ENCODE data around the gene MARCHF6.
"Not testable (repeated sequence)": the region's sequence is repeated elsewhere in the genome, so short reads cannot be mapped to it uniquely, and the experiment has no call there.

Gene MARCHF6

DNA sequence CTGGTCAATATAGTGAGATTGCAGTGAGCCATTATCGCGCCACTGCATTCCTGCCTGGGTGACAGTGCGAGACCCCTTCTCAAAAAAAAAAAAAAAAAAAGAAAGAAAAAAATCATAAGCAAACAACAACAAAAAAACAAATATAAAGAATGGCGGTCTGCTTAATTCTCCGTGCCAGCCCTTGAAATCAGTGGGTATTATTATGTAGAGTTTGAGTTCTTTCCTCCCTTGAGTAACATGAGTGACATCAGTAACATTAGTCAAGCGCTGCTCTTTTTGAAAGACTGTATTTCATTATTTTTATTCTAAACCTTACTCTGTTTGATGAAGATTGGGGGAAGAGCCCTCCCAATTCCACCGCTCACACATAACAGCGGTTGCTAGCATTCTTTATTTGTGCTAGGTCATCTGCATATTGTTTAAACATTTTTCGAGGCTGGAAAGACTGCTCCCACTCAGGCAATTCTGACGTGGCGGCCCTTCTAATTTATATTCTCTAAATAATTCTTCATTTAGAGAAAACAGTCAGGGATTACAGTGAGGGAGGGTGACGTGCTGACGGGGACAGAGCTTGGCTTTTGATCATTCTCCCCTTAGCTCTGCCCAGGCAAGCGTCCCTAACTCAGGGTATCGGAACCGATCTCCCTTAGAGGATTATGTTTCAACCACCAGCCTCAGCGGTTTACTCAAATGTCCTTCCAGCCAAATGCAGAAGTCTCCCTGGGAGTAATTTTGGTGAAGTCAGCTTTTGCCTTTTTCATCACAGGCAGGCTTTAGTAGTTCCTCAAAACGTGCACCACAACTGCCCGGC is 860 bp upstream of the MARCHF6 start:
- DNase-seq: no peak

DNA sequence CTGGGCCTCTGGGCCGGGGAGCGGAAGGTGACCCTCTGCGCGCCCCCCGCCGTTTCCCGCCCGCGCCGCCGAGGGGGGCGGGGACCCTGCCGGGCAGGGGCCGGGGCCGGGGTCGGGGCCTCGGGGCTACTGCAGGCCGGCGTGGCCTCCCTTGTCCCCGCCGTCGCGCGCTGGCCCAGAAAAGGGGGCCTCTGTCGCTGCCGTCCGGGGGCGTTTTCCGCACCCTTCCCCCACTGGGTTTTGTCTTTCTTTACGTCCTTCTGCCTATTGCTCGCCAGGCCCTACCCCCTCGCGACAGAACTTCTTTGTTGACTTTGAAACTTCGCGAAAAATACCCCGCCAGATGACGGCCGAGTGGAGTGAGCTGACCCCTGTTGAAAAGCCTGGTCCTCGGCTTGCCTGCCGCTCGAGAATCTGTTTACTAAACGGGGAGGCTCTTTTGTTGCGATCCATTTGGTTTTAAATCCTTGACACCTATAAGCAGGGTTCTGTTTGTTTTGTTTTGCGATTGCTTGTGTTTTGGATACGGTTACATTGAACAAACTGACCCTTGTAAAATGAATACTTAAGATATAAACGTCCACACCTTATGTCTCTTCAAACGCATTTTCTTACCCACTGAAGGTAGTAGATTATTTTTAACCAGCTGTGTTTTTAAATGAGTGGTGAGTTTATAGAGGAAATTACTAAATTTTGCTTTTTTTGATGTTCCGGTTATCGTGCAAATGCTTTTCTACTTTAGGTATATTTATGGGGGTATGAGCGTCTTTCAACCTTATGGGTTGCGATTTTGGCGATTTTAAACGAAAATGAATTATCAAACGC is 765 bp downstream of the MARCHF6 start:
- DNase-seq: peak; percentile 58

DNA sequence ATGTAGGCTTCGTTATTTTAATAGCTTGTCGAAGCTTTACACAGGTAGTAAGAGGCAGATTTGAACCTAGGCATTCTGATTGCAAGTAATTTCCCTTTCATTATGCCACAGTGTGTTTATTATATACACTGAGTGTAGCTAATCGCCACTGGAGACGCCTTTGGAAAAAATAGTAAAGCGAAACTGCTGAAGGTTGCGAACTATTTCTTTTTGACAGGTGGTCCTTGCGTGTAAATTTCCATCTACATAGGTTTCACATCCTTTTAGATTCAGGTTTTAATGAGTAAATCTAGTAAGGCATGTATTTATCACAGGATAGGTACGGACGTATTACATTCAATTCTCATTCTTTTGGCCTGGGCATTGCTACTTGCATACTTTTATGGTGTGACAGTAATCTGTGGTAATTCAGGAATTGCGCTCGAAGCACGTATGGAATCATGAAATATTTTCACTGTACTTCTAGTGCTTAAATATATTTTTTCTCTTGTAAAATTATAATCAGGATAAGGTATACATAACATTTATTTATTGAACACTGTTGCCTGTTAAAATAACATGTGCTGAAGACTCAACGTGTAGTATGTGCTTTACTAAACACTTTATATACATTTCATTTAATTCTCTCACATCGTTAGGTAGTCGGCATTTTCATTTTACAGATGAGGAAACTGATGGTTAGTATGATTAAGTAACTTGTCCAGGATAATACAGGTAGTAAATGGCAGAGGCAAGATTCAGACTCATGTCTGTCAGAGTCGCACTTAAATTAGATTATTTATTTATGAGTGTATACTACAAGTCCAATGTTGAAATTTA is 1.8 kb downstream of the MARCHF6 start:
- peak; percentile 31 for DNase-seq

DNA sequence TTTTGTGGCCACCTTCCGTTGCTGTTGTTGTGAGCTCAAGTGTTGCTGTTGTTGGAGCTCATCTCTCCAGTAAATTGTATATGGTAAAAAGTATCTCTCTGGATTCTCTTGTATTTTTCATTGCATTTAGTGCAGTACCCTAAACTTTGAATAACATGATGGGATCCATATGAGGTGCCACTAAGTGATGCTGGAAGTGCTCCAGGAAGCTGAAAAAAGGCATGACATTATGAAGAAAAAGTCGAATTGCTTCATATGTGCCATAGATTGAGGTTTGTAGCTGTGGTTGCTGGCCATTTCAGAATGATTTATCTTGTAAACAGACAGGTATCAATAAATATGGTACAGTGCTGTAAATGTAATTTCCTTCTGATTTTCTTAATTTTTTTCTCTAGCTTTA is 5.5 kb downstream of the MARCHF6 start:
- DNase-seq: no peak

DNA sequence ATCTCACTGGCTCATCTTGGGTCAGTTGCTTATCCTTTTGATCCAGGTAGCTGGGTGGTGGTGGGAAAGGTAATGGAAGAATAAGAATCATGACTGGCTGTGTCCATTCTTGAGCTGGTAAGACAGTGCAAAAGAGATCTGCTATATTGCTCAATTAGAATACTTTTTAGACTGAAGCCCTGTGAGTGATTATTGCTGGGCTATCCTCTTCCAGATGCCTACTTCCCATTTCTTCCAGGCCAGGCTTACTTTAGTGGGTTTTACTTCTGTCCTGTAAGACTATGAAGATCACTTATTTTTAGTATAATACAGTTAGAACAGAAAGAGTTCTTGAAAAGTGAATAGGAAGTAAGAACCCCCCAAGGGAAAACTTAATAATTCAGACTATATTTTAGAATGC is 7.2 kb downstream of the MARCHF6 start:
- DNase-seq: no peak

DNA sequence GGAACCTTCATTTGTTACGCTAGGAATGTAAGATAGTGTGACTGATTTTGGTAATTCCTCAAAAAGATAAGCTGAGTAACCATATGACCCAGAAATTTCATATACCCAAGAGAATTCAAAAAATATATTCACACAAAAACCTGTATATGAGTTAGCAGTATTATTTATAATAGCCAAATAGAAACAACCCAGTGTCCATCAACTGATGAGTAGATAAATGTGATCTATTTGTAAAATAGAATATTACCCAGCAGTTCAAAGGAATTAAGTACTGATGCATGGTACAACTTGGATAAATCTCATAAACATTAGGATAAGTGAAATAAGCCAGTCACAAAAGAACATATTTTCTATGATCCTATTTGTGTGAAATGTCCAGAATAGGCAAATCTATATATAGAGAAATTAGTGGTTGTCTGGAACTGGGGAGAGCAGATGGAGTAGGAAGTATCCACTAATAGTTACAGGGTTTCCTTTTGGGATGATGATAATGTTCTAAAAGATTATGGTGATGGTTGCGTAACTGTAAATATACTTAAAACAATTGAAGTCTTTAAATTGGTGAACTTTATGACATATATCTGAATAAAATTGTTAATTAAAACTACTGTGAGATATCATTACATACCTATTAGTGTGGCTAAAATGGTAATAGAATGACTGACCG is 10.2 kb downstream of the MARCHF6 start:
- no peak for DNase-seq

DNA sequence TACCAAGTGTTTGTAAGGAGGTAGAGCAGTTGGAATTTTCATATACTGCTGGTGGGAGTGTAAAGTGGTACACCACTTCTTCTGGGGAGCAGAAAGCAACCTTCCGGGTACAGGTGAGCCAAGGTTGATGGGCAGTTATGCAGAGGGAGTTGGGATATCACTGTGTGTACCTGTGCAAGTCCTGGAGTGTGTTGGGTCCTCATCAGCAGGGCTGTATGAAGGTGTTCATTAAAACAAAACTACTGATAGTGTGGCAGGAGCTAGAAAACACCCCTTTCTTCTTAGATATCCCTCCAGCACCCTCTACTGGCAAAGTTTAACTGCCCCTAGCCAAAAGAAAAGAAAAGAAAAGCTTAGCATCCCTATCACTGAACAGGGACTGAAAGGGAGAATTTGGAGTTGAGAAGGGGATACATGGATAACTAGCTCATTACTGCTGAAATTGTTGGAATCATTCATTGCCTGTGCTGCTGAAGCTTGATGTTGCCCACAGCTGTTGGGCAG is 10.7 kb downstream of the MARCHF6 start:
- no peak for DNase-seq

DNA sequence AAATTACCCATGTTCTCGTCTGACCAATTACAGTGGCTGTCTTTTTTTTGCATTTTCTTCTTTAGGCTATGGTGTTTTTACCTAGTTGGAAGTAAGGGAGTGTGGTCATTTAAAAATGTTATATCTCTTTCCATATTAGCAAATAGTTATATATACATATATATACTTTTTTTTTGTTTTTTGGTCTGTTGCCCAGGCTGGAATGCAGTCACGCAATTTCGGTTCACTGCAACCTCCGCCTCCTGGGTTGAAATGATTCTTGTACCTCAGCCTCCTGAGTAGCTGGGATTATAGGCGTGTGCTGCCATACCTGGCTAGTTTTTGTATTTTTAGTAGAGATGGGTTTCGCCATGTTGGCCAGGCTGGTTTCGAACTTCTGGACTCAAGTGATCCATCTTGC is 12.3 kb downstream of the MARCHF6 start:
- DNase-seq: no peak

DNA sequence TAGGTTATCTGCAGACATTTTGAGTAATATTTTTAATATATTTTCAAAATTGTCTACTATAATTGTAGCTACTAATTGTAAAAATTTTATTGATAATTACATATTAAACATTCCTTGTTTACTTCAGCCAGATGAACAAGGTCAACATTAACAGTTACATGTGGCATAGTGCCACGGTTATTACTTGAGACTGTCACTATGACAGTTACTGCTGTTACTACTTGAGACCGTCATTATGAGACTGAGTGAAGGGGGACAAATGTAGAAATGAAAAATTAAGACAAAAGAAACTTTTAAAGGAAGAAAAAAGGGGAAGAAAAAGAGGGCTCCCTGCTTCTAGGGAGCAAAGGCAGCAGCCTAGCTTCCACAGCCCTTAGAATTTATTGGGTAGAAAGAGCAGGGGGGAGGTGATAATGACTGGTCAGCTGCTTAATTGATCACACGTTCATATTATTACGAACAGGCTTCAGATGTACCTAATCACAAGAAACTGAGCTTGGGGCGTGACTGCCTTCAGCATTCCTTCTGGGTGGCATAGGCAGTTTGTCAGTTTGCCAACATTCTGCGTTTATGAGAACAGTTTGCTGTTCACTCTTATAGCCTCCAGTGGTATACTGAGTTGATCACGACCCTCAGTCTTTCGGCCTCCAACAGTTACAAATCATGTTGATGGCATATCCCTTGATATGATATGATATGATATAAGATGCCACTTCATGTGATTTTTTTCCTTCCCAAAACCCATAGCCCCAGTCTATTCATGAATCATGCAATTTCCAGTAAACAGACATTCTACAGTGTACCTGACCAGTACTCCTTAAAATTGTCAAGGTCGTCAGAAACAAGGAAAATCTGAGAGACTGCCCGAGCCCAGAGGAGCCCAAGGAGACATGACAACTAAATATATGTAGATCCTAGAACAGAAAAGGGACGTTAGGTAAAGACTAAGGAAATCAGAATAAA is 13.1 kb downstream of the MARCHF6 start:
- no peak for DNase-seq

DNA sequence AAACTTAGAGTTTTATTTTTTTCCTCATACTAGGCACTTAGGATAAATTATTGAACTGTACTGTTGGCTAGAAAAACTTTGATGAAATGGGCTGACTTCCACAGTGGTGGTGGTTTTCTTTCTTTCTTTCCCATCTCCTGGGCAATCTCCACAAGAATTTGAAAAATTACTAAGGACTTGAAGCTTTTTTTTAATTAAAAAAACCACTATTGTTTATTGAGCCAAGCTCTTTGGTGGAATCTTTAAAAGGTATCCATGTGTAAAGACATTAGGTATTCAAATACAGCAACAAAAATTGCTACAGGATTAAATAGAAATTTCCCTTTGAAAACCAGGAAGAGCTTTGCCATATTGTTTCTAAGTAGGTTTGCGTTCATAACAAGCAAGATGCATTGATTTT is 14.1 kb downstream of the MARCHF6 start:
- DNase-seq: no peak

DNA sequence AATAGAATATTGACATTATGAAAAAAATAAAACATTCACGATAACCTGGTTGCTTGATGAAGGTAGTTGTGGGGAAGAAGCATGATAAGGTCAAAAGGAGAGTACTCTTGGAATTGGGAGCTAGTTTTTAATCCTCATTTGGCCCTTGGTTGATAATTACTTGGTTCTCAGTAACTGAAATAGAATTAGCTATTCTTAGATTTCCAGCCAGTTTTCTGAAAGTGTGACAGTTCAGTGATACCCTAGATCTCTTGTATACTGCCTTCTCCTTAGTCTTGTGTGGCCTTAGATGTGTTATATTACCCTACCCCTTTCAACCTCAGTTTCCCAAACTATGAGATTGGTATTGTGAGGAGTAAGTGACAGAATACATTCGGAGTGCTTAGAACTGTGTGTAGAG is 17.4 kb downstream of the MARCHF6 start:
- DNase-seq: no peak

DNA sequence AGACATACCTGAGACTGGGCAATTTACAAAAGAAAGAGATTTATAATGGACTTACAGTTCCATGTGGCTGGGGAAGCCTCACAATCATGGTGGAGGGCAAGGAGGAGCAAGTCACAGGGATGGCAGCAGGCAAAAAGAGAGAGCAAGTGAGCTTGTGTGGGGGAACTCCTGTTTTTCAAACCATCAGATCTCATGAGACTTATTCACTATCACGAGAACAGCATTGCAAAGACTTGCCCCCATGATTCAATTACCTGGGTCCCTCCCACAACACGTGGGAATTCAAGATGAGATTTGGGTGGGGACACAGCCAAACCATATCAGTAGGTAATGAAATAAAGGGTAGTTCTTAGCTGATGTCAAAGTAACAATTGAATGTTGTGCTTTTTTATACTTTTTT is 17.9 kb downstream of the MARCHF6 start:
- DNase-seq: not testable (repeated sequence)

DNA sequence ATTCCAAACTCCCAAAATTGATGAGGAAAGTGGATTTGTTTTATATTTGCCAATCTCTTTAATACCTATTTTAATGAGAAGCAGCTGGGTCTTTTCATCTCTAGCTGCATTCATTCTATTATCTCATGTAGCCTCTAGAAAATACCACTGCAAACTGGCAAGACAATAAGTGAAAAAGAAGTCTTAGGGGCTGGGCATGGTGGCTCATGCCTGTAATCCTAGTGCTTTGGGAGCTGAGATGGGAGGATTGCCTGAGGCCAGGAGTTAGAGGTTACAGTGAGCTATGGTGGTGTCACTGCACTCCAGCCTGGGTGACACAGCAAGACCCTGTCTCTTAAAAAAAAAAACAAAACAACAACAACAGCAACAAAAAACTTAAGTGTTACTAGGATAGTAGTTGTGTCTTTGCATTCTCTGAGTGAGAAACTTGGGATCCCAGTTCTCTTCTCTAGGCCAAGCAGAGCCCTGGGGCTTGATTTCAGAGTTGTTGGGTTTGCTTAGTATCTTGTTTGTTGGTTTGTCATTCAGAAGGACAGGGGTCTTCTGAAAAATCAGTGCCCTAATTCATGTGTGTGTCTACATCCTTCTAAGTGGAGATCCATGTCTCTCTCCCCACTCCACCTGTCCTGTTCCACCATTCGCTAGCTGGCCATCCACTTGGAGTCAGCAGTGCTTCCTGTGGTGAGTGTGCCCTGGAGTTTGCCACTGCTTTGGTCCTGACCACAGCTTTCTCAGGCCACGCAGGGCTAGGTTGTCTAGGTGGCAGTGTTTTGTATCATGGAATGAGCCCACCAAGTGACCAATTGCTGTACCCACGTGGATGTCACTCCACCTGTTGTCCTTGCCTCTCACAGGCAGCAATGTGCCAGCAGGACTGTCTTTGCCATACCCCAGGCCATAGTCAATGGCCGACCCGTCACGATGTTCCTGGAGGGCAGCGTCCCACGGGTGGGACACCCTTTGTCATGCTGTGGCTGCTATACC is 19.5 kb downstream of the MARCHF6 start:
- no peak for DNase-seq

DNA sequence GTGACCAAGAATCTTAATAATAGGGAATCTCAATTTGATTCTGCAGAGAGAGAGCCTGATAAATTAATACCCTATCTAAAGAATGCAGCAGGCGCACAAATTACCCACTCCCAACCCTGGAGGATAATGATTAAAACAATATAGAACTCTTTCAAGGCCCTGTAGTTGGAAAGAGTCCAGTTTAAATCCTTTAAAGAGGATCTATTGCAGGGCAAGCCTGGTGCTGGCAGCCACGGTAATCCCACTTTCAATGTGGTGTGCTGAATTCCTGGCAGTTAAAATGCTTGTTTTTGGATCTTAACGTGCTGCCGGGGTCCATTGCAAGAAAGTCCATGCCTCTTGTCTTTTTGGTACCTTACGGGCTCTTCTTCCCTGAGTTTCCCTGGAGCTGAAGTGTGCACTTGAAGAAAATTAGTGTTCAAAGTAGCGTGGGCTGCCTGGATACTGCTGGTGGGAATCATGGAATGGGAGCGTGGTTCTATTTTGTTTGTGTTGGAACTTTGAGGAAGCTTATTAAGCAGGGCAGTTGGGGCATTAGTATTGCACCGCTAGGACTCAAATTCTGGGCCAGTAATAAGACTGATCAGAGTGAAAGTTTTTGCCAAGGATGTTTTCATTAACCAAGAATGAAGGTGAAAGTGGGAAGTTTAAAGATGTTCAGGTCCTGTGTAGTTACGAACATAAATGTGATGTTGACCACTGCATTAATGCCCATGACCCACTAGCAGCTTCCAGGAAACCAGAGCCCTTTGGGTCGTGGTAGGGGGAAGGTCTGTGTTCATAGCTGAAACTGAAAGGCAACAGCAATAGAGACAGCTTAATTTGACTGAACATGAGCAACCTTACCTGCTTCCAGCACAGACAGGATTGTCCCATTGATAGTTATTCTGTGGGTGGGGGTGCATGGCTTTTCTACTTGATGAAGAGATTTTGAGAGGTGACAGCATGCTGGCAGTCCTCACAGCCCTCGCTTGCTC is 20.8 kb downstream of the MARCHF6 start:
- no peak for DNase-seq

DNA sequence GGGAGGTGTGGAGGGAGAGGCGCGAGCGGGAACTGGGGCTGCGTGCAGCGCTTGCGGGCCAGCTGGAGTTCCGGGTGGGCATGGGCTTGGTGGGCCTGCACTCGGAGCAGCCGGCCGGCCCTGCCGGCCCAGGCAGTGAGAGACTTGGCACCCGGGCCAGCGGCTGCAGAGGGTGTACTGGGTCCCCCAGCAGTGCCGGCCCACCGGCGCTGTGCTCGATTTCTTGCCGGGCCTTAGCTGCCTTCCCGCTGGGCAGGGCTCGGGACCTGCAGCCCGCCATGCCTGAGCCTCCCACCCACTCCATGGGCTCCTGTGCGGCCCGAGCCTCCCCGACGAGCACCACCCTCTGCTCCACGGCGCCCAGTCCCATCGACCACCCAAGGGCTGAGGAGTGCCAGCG is 21.7 kb downstream of the MARCHF6 start:
- DNase-seq: not testable (repeated sequence)

DNA sequence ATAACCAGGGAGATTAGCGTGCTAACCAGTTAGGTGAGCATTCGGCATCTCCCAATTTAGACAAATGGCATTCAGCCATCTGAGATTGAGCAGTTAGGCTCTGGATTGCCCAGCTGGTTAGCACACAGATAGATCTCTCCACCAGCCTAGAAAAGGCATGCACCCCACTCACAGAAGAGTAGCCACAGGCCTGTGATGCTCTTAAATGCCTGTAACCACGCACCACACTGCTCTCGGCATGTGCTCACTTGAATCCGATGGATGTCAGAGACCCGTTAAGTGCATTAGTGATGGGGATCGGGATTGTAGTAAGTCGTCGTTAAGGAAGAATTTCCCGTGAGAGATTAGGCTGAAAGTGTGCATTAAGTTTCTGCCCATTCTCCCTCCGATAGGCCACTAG is 23.0 kb downstream of the MARCHF6 start:
- DNase-seq: no peak

DNA sequence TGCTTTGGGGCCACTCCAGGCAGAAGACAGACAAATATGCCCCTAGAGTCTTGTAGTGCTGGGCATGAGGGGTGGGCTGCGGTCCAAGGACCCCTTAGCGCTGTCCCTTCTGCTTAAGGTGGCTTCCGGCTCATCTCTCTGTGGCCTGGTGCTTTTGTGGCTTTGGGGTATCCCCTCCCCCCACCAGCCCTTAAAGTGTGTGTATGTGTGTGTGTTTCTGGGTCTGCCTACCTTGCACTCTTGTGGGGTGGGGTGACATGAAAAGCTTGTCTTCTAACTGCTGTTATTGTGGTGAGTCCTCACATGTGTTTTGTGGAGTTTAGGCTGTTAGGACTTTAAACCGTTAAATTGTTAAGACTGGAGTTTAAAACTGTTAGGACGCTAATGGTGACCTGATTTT is 23.6 kb downstream of the MARCHF6 start:
- DNase-seq: no peak

DNA sequence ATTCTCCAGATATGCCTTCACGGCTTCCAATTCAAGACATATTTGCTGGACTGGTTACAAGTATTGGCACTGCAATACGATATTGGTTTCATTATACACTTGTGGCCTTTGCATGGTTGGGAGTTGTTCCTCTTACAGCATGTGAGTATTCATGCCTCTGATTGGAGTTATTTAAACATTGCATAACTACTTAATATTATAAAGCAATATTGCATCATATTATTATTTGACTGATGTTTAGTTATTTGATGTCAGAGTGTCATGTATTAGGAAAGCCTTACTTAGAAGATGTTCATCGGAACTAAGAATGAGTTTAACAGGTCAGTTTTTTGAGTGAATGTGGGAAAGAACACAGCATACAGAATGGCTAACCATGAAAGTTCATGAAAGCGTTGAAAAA is 28.3 kb downstream of the MARCHF6 start:
- no peak for DNase-seq

DNA sequence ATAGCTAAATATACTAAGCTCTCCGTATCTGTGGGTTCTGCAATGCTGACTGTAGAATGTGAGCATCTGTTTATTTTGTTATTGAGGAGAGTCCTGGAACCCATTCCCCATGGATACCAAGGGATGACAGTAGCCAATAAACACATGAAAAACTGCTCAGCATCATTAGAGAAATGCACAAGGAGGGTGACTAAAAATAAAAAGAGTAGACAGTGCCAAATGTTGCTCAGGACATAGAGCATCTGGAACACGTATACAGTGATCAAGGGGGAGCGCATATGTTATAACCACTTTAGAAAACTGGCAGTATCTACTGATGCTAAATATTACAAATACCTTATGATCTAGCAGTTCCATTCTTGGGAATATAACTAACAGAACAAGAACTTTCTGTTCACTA is 31.0 kb downstream of the MARCHF6 start:
- DNase-seq: no peak

Measured in NCI-H774 (cell line).